Spinal cord (tissue), 4 donors: ENCODE measurements around the gene EIF4ENIF1. TPM values are rescaled to one million over a fixed set of nuclear protein-coding genes. Genes with fewer than 3 reads are reported as not detected.

Source experiments
- polyA plus RNA-seq, 2 donors: library from polyadenylated mRNA; unstranded; fragments of 120-200 nt; gene quantifications; one replicate each; pipeline ENCODE4 v1.2.1, GENCODE V29; 2013; ENCODE audit not compliant: insufficient read length in 2 of 2
- small RNA-seq: library from RNA; depleted of rRNA; stranded (forward); fragments of <200 nt; gene quantifications from one replicate; pipeline ENCODE3, GENCODE V24; 2014; ENCODE audit warnings: low replicate concordance
- total RNA-seq, 2 donors: library from RNA; depleted of rRNA in 1 of 2; stranded (reverse); fragments of 120-200 nt in 1 of 2; fragments of >200 nt in 1 of 2; gene quantifications; one replicate each; pipeline versions ENCODE4 v1.2.3 to v1.2.4, GENCODE V29; 2013 to 2014

EIF4ENIF1 gene
- total and polyA plus RNA-seq, 4 donors: 15.1 to 52.7 (median 31.8) TPM

Small RNA genes within 50 kb of the gene (small RNA-seq; reads per million reads assigned to genes)
- gene AL096701.2 (not detected), gene RNU6-28P (not detected)

Other genes starting within 250 kb of the EIF4ENIF1 start
- gene PIK3IP1, start 197.4 kb downstream of the EIF4ENIF1 start, total RNA-seq: 10 to 100 TPM; 26.1 to 38.9 TPM
- gene PIK3IP1, start 197.4 kb downstream of the EIF4ENIF1 start, polyA plus RNA-seq: 10 to 100 TPM; 17.1 to 21.3 TPM
- gene PATZ1, start 143.5 kb downstream of the EIF4ENIF1 start, total RNA-seq: 10 to 100 TPM; 18.6 to 31.8 TPM
- gene PATZ1, start 143.5 kb downstream of the EIF4ENIF1 start, polyA plus RNA-seq: 10 to 100 TPM; 56.9 to 62.5 TPM
- 10 to 100 TPM; 64.8 to 81.5 TPM for gene DRG1, start 90.2 kb downstream of the EIF4ENIF1 start, total RNA-seq
- 10 to 100 TPM; 62.6 to 68.2 TPM for gene DRG1, start 90.2 kb downstream of the EIF4ENIF1 start, polyA plus RNA-seq
- gene SFI1, start 6.7 kb upstream of the EIF4ENIF1 start, total RNA-seq: 10 to 100 TPM; 16.7 to 20.9 TPM
- 10 to 100 TPM; 39.7 to 59.6 TPM for gene SFI1, start 6.7 kb upstream of the EIF4ENIF1 start, polyA plus RNA-seq
- gene PISD, start 172.4 kb upstream of the EIF4ENIF1 start, total RNA-seq: 10 to 100 TPM; 23.4 to 28.1 TPM
- gene PISD, start 172.4 kb upstream of the EIF4ENIF1 start, polyA plus RNA-seq: 10 to 100 TPM; 39.6 to 47.2 TPM